ENCODE measurements around the gene CCDC78. TPM values are rescaled to one million over a fixed set of nuclear protein-coding genes. Genes with fewer than 3 reads are reported as not detected.

Gene CCDC78
- polyA plus RNA-seq, 1 experiment = 2.4 TPM

GRCh38 chr16:716200-716568 lies 10.1 kb downstream of the CCDC78 start:
- Histone ChIP-seq H3K27me3 (ENCODE audit: control insufficient read depth, insufficient read depth, low read length) (no peaks in the 10 kb centered on the region), H3K4me3 (ENCODE audit: low read depth, low read length) (peak overlapping the region; percentile 64), H3K36me3 (ENCODE audit: control insufficient read depth, insufficient read depth, low read length) (no peaks in the 10 kb centered on the region; the same call in 1 of the 2 replicates)
- no peak for DNase-seq (ENCODE audit: low read depth)
- POLR2A ChIA-PET = no interaction called here
- no peak for TF ChIP-seq CTCF (IDR thresholded peaks at IDR 0.05; ENCODE audit: insufficient read depth, low read depth, low read length)
- CTCF ChIA-PET = interaction anchor here (0.7 to 5.5 kb wide), 6 partner anchors 9 to 340 kb away, joined by 3 to 120 read pairs (median 4); partner anchors contain the start of genes CCDC78, CHTF18, CIAO3 and RPUSD1

DNA sequence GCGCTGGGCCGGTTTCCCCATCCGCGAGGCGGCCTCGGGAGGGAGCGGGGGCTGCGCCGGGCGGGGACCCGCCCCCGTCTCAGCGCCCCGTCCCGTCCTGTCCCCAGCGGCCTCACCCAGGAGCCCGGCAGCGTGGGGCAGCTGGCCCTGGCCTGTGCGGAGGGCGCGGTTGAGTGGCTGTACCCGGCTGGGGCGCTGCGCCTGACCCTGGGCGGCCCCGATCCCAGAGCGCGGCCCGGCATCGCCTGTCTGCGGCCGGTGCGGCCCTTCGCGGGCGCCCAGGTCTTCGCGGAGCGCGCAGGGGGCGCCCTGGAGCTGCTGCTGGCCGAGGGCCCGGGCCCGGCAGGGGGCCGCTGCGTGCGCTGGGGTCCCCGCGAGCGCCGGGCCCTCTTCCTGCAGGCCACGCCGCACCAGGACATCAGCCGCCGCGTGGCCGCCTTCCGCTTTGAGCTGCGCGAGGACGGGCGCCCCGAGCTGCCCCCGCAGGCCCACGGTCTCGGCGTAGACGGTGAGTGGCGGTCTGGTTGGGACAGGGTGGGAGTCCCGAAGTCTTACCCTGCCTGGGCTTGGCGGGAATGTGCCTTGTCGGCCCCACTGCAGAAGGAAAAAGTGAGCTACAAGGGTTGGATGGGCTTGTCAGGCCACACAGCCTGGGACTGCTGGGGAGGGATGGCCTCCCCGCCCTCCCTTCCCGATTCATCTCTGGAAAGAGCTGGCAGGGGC lies 10.6 kb downstream of the CCDC78 start:
- H3K36me3 ChIP-seq (ENCODE audit: control insufficient read depth, insufficient read depth, low read length) = no peaks in the 10 kb centered on the region; the same call in 1 of the 2 replicates
- DNase-seq (ENCODE audit: low read depth) = no peak
- ChIA-PET POLR2A (interaction anchor here (0.6 kb wide), 1 partner anchor 13 kb away, joined by 3 read pairs; no protein-coding TSS in a partner anchor), CTCF (interaction anchor here (0.7 to 5.5 kb wide), 8 partner anchors 8 to 340 kb away, joined by 3 to 120 read pairs (median 4); partner anchors contain the start of genes CCDC78, CHTF18, CIAO3 and RPUSD1)
- no peak for TF ChIP-seq CTCF (IDR thresholded peaks at IDR 0.05; ENCODE audit: insufficient read depth, low read depth, low read length)
- peak overlapping the region; percentile 64 for H3K4me3 ChIP-seq (ENCODE audit: low read depth, low read length)
- no peaks in the 10 kb centered on the region for H3K27me3 ChIP-seq (ENCODE audit: control insufficient read depth, insufficient read depth, low read length)

DNA sequence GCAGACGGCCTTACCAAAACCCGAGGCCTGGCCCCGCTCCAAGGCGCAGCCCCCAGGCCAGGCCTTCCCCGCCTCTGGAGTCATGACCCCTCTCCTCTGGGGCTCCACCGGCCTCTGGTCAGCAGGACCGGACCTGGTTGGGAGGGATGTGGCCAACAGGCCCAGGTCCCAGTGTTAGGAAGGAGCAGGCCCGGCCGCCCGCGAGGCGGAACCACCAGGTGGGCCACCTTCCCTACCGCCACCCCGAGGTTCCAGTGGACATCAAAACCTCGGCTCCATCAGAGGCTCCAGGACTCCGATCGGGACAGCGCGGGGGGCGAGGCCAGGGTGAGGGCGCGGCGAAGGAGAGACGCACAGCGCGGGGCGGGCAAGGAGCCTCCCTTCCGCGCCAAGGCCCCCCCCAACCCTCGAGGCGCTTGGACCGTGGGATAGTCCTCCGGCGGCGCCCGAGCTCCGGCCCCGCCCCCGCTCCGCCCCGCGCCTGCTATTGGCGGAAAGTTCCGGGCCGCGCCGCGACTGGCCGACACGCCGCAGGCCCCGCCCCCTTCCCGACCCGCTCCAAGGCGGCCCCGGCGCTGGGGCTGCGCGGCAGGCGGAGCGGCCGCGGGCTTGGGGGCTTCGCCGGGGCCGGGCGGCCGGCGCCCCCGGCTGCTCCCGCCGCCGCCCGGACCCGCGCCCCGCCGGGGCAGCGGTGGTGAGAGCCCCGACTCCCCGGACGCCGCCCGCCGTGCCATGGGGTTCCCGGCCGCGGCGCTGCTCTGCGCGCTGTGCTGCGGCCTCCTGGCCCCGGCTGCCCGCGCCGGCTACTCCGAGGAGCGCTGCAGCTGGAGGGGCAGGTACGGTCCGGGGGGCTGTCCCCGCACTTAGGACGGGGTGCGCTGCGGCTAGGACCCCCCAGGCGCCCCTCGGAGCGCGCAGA lies 11.4 kb downstream of the CCDC78 start, which contains the start of gene METRN:
METRN (plus strand) TSS at position 561 of the 919 bp plus-strand sequence; CDS start at position 733, 172 bp downstream.
- no peak for TF ChIP-seq CTCF (IDR thresholded peaks at IDR 0.05; ENCODE audit: insufficient read depth, low read depth, low read length)
- Histone ChIP-seq H3K36me3 (ENCODE audit: control insufficient read depth, insufficient read depth, low read length) (no peaks in the 10 kb centered on the region; the same call in 1 of the 2 replicates), H3K4me3 (ENCODE audit: low read depth, low read length) (peak within 1 kb of the TSS; percentile 64), H3K27me3 (ENCODE audit: control insufficient read depth, insufficient read depth, low read length) (no peaks in the 10 kb centered on the region)
- no peak for DNase-seq (ENCODE audit: low read depth)
- ChIA-PET POLR2A (interaction anchor here (0.6 kb wide), 1 partner anchor 14 kb away, joined by 3 read pairs; no protein-coding TSS in a partner anchor), CTCF (interaction anchor here (0.7 to 5.5 kb wide), 5 partner anchors 8 to 97 kb away, joined by 3 to 120 read pairs (median 5); partner anchors contain the start of genes CCDC78, CHTF18 and RPUSD1)

DNA sequence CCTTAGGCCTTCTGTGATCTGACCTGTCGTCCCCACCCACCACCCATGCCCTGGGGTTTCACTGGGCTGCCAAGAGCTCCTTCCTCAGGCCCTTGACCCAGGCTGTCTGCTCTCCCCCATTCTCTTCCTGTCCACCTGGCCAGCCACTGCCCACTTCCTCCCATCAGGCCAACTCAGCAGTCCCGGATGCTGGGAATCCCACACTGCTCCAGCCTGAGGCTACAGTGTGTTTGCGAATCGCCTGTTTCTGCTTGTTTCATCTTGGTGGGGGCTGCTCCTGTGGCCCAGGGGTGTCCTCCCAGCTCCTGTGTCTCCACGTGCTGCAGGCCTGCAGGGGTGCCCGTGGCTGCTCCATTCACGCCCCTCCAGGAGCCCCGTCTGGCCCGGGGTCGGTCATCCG lies 12.2 kb downstream of the CCDC78 start:
- Histone ChIP-seq H3K36me3 (ENCODE audit: control insufficient read depth, insufficient read depth, low read length) (no peaks in the 10 kb centered on the region; the same call in 1 of the 2 replicates), H3K27me3 (ENCODE audit: control insufficient read depth, insufficient read depth, low read length) (no peaks in the 10 kb centered on the region; the same call in 1 of the 2 replicates), H3K4me3 (ENCODE audit: low read depth, low read length) (no peak overlapping the region)
- POLR2A ChIA-PET = no interaction called here
- CTCF ChIA-PET = interaction anchor here (0.6 to 5.5 kb wide), 4 partner anchors 12 to 72 kb away, joined by 3 to 120 read pairs (median 3); partner anchors contain the start of genes CHTF18 and RPUSD1
- no peak for TF ChIP-seq CTCF (IDR thresholded peaks at IDR 0.05; ENCODE audit: insufficient read depth, low read depth, low read length)
- no peak for DNase-seq (ENCODE audit: low read depth)
